MCF 10A (cell line): ENCODE results near the gene ARHGEF33. TPM values are rescaled to one million over a fixed set of nuclear protein-coding genes. Genes with fewer than 3 reads are reported as not detected.

Experiments used
- BruUV-seq: library from RNA; stranded (reverse); fragments of 400-500 nt; replicated peaks from 2 replicates; lab custom pipeline; 2021; lab: Mats Ljungman, UMichigan
- CTCF ChIA-PET: fragments of 300-600 bp; sonication (Branson Sonifier 250); formaldehyde crosslinking; extraction: SDS; loops from one replicate; lab custom pipeline; 2021; ENCODE audit warnings: antibody characterized with exemption, inconsistent platforms; lab: Yijun Ruan, JAX
- POLR2A ChIA-PET: fragments of 300-600, 350-650 bp; sonication (Branson Sonifier 250); formaldehyde crosslinking; extraction: SDS; loops from one replicate; lab custom pipeline; 2020; ENCODE audit warnings: antibody characterized with exemption, inconsistent platforms; lab: Yijun Ruan, JAX
- DNase-seq: peaks from one replicate; pipeline ENCODE4 v3.0.0-alpha.2; 2018; ENCODE audit not compliant: unreplicated experiment
- H3K27ac Mint-ChIP-seq: one replicate; pipeline ENCODE4 v1.8.0; 2022; ENCODE audit warnings: mild to moderate bottlenecking, low read depth, mixed read lengths; ENCODE audit not compliant: unreplicated experiment
- H3K27me3 Mint-ChIP-seq: one replicate; pipeline ENCODE4 v1.8.0; 2022; ENCODE audit warnings: mixed read lengths; ENCODE audit not compliant: insufficient read depth, unreplicated experiment
- H3K36me3 Mint-ChIP-seq: one replicate; pipeline ENCODE4 v1.8.0; 2022; ENCODE audit warnings: mild to moderate bottlenecking, moderate library complexity, mixed read lengths; ENCODE audit not compliant: insufficient read depth, unreplicated experiment
- H3K4me1 Mint-ChIP-seq: one replicate; pipeline ENCODE4 v1.8.0; 2022; ENCODE audit warnings: mixed read lengths; ENCODE audit not compliant: insufficient read depth, unreplicated experiment
- H3K4me3 Mint-ChIP-seq: one replicate; pipeline ENCODE4 v1.8.0; 2022; ENCODE audit warnings: mild to moderate bottlenecking, moderate library complexity, mixed read lengths; ENCODE audit not compliant: unreplicated experiment
- H3K9me3 Mint-ChIP-seq: one replicate; pipeline ENCODE4 v1.8.0; 2022; ENCODE audit warnings: mixed read lengths; ENCODE audit not compliant: unreplicated experiment
- CTCF ChIP-seq: fragments of 200-600 bp; IDR thresholded peaks from one replicate; pipeline ENCODE4 v1.8.0; 2022; ENCODE audit warnings: antibody characterized with exemption, mild to moderate bottlenecking; ENCODE audit not compliant: unreplicated experiment
- intact Hi-C: fragments of 100-400 bp; cut with micrococcal nuclease; formaldehyde crosslinking; loops from 2 replicates; pipeline ENCODE4 v1.14.1; 2022
- total RNA-seq: library from RNA; stranded (reverse); gene quantifications from 2 replicates; pipeline ENCODE4 v1.2.3, GENCODE V29; 2022

The ARHGEF33 gene
- total RNA-seq, 1 experiment from 2014 or later = 0.07 TPM

DNA sequence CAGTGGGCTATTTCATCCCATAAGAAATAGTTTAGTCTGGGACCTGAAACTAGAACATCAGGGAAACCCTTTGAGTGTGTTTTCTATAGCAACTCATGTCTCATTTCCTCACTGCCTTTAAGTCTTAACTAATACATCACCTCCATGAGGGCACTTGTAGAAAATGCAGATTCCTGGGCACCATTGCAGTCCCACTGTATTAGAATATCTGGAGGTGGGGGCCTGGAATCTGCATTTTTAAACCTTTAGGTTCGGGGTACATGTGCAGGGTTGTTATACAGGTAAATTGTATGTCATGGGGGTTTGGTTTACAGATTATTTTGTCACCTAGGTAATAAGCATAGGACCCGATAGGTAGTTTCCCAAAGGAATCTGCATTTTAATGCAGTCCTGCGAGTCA, 87.4 kb downstream of the ARHGEF33 start:
- H3K27ac Mint-ChIP-seq = no peak overlapping the region
- H3K4me1 Mint-ChIP-seq = no peaks in the 10 kb centered on the region
- no peak overlapping the region for H3K4me3 Mint-ChIP-seq
- no TSS peak for BruUV-seq
- H3K9me3 Mint-ChIP-seq = no peaks in the 10 kb centered on the region
- no peak for TF ChIP-seq CTCF
- H3K27me3 Mint-ChIP-seq = no peaks in the 10 kb centered on the region
- H3K36me3 Mint-ChIP-seq = no peaks in the 10 kb centered on the region
- no peak for DNase-seq
- CTCF ChIA-PET = no interaction called here
- intact Hi-C loops = no loop called here
- POLR2A ChIA-PET = no interaction called here

DNA sequence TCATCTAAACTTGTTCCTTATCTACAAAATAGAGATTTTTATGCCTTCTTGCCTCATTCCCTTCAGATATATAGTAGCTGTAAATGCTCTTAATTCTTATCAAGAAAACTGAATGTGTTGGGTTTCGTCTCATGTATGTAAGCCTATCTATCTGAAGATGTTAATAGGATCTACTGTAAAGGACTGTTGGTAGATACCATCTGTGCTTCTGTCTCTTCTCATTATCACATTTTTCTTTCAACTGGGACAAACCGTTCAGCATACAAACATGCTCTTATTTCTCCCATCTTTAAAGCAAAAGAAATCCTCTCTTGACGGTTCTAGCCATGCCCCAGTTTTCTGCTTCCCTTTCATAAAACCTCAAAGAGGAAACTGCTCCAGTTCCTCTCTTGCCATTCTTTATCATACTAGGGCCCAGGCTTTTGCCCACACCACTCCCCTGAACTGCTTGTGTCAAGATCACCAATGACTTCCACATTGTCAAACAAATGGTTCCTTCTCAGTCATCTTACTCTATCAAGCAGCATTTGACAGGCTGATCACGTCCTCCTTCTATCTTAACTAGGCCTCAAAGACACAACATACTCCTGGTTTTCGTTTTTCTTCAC, 88.7 kb downstream of the ARHGEF33 start:
- no TSS peak for BruUV-seq
- H3K36me3 Mint-ChIP-seq = peaks cover 4% of the 10 kb centered on the region
- POLR2A ChIA-PET = interaction anchor here (0.6 kb wide), 1 partner anchor 583 kb away, joined by 3 read pairs; no protein-coding TSS in a partner anchor

GRCh38 chr2:38978908-38979307, 89.2 kb downstream of the ARHGEF33 start:
- BruUV-seq = no TSS peak
- CTCF ChIA-PET = interaction anchor here (0.6 kb wide), 1 partner anchor 18 kb away, joined by 3 read pairs; no protein-coding TSS in a partner anchor
- intact Hi-C loops = no loop called here
- no peak overlapping the region for H3K27ac Mint-ChIP-seq
- H3K4me1 Mint-ChIP-seq = no peaks in the 10 kb centered on the region
- no peaks in the 10 kb centered on the region for H3K9me3 Mint-ChIP-seq
- POLR2A ChIA-PET = no interaction called here
- peaks cover 9% of the 10 kb centered on the region for H3K36me3 Mint-ChIP-seq
- H3K4me3 Mint-ChIP-seq = no peak overlapping the region
- no peak for DNase-seq
- H3K27me3 Mint-ChIP-seq = no peaks in the 10 kb centered on the region
- no peak for TF ChIP-seq CTCF

More for the DNA sequence above, 88.7 kb downstream of the ARHGEF33 start:
- Mint-ChIP-seq H3K4me1 (no peaks in the 10 kb centered on the region), H3K27ac (no peak overlapping the region), H3K9me3 (no peaks in the 10 kb centered on the region), H3K27me3 (no peaks in the 10 kb centered on the region), H3K4me3 (no peak overlapping the region)
- CTCF ChIA-PET = interaction anchor here (0.6 kb wide), 1 partner anchor 19 kb away, joined by 3 read pairs; no protein-coding TSS in a partner anchor
- intact Hi-C loops = no loop called here
- no peak for TF ChIP-seq CTCF
- no peak for DNase-seq

DNA sequence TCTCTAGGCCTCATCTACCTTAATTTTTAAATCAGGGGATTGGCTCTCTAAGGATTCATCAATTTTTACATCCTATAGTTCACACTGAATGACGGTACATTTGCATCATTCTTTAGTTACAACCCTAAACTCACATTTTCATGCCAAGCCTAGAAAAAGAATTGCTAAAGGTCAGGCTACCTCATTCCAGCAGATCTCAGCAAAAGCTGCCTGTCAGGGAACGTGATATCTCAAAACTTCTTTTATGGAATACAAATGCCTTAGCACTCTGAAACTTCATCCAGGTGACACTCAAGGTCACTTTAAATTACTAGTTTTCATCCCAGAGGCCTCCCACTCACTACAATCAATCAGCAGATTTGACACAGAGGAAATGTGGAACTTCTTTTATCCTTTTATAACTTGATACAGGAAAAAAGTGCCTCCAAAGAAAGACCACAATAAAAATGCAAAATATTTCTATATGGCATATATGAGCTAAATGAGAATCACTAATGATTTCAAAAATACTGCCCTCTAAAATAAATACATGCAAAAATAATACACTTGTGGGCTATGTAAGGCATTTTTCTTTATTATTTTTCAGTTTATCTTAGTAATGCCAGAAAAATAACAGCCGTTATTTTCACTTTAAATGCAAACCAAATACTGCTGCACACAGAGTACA, 91.5 kb downstream of the ARHGEF33 start:
- no peak for TF ChIP-seq CTCF
- peaks cover 30% of the 10 kb centered on the region for H3K36me3 Mint-ChIP-seq
- CTCF ChIA-PET = interaction anchor here (1.0 to 1.7 kb wide), 2 partner anchors 33 to 35 kb away, joined by 4 to 5 read pairs; no protein-coding TSS in a partner anchor
- H3K4me3 Mint-ChIP-seq = no peak overlapping the region
- no peaks in the 10 kb centered on the region for H3K9me3 Mint-ChIP-seq
- H3K27ac Mint-ChIP-seq = no peak overlapping the region
- DNase-seq = no peak
- no peaks in the 10 kb centered on the region for H3K4me1 Mint-ChIP-seq
- BruUV-seq = no TSS peak
- POLR2A ChIA-PET = no interaction called here
- H3K27me3 Mint-ChIP-seq = no peaks in the 10 kb centered on the region
- intact Hi-C loops = no loop called here
